Stimulated activated CD4-positive, alpha-beta T cell treated with anti-CD3 and anti-CD28 coated beads, Interleukin-4, amount 100 ng/mL, for 4 hours (primary cell): ENCODE measurements around the gene VTA1.
"Not testable (repeated sequence)": the region's sequence is repeated elsewhere in the genome, so short reads cannot be mapped to it uniquely, and the experiment has no call there.

Experiments
- DNase-seq, 2 experiments: peaks; one replicate each; pipeline ENCODE4 v3.0.0-alpha.2; 2020

The VTA1 gene

DNA sequence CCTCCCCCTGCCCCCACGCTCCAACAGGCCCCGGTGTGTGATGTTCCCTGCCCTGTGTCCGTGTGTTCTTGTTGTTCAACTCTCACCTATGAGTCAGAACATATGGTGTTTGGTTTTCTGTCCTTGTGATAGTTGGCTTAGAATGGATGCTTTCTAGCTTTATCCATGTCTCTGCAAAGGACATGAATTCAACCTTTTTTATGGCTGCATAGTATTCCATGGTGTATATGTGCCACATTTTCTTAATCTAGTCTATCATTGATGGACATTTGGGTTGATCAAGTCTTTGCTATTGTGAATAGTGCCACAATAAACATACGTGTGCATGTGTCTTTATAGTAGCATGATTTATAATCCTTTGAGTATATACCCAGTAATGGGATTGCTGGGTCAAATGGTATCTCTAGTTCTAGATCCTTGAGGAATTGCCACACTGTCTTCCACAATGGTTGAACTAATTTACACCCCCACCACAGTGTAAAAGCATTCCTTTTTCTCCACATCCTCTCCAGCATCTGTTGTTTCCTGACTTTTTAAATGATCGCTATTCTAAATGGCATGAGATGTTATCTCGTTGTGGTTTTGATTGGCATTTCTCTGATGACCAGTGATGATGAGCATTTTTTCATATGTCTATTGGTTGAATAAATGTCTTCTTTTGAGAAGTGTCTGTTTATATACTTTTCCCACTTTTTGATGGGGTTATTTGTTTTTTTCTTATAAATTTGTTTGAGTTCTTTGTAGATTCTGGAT is 82.6 kb downstream of the VTA1 start:
- DNase-seq: not testable (repeated sequence)

GRCh38 chr6:142232206-142233044 is 85.4 kb downstream of the VTA1 start:
- peak in 1 of 2 experiments; percentile 21 for DNase-seq

GRCh38 chr6:142233945-142234682 is 87.1 kb downstream of the VTA1 start:
- DNase-seq: no peak

DNA sequence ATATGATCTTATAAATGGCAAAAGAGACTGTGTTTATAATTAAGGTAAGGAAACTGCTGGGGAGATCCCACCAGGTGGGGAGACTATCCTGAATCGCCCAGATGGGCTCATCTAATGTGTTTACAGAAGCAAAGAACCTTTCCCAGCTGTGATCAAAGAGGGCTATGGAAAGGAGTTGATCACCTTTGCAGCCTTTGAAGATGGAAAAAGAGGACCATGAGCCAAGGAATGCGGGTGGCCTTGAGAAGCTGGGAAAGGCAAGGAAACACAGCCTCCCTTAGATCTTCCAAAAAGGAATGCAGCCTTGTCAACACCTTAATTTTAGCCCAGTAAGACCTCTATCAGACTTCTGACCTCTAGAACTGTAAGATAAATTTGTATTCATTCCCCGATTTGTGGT is 88.2 kb downstream of the VTA1 start:
- DNase-seq: no peak

GRCh38 chr6:142235791-142236190 is 88.7 kb downstream of the VTA1 start:
- DNase-seq: no peak

- no peak for DNase-seq
Observed at GRCh38 chr6:142236691-142237090, 89.6 kb downstream of the VTA1 start.

- DNase-seq: no peak
Observed at GRCh38 chr6:142238881-142239280, 91.8 kb downstream of the VTA1 start.

- no peak for DNase-seq
Observed at GRCh38 chr6:142240179-142240578, 93.1 kb downstream of the VTA1 start.

GRCh38 chr6:142241061-142241460 is 94.0 kb downstream of the VTA1 start:
- no peak for DNase-seq

DNA sequence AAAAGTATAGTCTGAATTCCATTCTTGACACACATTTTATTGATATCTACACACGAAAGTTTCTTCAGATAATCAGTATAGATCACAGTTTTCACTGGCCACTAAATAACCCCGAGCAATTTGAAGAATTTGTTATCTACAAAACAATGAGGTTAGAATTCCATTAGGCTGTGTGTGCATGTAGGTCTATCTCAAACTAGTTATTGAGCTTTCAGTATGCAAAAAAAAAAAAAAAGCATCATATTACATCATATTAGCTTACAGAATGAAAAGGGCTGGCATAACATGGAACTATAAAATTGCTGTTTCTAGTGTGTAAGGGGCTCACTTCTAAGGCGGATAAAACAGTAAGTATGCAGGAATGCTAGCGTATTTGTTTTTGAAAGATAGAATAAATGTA is 95.2 kb downstream of the VTA1 start:
- no peak for DNase-seq

- DNase-seq: no peak
Observed at GRCh38 chr6:142246960-142247359, 99.9 kb downstream of the VTA1 start.

GRCh38 chr6:142249266-142249665 is 102.2 kb downstream of the VTA1 start:
- no peak for DNase-seq

- DNase-seq: no peak
Observed at GRCh38 chr6:142251930-142252445, 104.9 kb downstream of the VTA1 start.

GRCh38 chr6:142254513-142254912 is 107.5 kb downstream of the VTA1 start:
- no peak for DNase-seq

DNA sequence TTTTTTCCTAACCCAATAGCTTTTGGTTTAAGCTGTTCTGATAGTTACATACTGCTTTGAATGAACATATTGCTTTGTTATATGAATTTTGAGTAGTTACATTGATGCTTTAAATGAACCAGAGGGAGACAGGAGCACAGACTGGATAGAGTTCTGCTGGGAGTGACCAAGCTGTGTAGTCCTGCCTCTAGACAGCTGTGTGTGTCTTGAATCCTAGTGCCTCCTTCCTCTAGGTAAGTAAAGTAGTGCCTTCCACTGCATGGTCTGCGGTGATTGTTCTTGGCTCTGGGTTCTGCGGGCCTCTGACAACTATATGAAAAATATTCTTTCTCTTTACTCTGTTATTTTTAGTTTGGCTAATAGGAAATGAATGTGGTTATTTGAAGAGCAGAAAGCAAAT is 108.7 kb downstream of the VTA1 start:
- DNase-seq: no peak

DNA sequence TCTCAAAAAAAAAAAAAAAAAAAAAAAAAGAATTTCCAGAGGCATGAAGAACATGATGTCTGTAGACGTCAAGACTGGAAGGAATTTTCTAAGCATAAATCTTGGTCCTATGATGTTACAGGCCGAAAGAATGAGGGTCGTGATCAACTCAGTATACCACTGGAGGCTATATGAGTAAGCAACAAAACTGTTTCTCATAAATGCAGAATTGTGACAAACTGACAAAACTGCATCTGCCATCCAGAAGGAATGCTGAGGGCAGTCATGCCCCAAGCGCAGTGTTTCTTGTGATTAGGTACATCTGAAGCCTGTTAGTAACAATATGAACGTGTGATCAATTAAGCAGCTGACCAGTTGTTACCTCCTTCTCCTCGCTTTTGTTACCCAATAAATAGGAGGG is 111.2 kb downstream of the VTA1 start:
- DNase-seq: no peak

DNA sequence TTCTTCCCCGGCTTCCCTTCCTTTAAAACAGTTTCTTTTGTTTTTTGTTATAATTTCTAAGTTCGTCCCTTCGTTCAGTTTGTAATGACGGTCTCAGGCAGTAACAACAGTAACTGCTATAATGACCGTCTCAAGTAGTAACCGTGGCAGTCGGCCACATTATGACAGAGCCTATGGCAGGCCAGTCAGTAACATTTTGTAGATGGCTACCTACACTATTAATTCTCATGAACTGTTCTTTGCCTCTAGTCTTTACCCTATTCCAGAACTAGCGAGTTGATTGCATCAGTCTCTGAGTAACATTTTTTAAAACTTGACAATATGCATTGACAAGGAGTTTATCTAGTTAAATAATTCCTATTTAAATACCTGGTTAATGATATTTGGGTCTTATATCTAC is 111.7 kb downstream of the VTA1 start:
- no peak for DNase-seq

DNA sequence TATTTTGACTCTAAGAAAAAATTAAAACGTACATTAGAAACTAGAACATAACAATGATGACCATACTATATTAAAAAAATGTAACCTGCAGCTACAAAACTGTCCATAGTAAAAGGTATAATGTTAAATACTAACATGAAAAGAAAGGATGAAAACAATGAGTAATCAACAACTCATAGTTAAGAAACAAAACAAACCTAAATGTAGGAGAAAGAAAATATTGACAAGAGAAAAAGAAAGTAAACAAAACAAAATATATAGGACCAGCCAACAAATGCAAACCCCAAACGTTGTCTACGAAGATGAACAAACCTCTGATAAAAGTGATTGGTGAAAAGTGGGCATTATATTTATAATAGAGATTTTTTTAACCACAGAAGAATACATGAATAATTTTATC is 113.7 kb downstream of the VTA1 start:
- no peak for DNase-seq

DNA sequence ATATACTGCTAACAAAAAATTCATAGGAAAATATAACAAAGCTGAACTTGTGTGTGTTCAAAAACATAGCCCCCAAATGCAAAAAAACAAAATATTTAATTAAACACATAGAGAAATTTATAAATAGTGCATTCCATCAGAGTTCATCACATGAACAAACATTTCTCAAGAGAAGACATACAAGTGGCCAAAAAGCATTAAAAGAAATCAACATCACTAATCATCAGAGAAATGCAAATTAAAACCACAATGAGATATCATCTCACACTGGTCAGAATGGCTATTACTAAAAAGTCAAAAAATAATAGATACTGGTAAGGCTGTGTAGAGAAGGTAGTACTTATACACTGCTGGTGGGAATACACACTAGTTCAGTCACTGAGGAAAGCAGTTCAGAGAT is 115.2 kb downstream of the VTA1 start:
- no peak for DNase-seq

- DNase-seq: no peak
Observed at GRCh38 chr6:142265476-142265875, 118.4 kb downstream of the VTA1 start.

DNA sequence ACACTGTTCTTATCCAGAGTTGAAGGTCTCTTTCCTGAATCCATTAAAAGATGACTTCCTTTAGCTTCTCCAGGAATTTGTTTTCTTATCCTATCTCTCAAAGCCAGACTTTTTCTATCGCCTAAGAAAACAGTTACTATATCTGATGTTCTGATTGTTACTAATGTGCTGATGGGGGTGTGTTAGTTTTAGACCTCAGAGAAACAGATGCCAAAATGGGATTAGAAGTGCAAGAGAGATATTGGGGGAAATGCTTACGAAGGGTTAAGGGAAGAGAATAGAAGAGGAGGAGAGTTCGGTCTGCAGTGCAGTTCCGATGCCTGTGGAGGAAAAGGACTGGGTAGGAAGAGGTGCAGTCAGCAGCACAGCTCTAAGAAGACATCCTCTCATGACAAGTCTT is 119.0 kb downstream of the VTA1 start:
- DNase-seq: no peak

- DNase-seq: no peak
Observed at GRCh38 chr6:142271476-142271875, 124.4 kb downstream of the VTA1 start.
